HEK293 (cell line): ENCODE results near the gene KLHDC8B.

Experiments used
- EGR2 ChIP-seq: fragments of 450-650 bp; formaldehyde crosslinking; IDR thresholded peaks from 2 replicates; pipeline ENCODE4 v1.5.1; 2016; ENCODE audit warnings: low read depth, missing biosample characterization, missing genetic modification characterization
- YY1 ChIP-seq: fragments of 450-650 bp; formaldehyde crosslinking; IDR thresholded peaks from 2 replicates; pipeline ENCODE4 v1.5.1; 2018; ENCODE audit warnings: missing biosample characterization, missing genetic modification characterization
- ZBTB7A ChIP-seq: fragments of 450-650 bp; formaldehyde crosslinking; IDR thresholded peaks from 2 replicates; pipeline ENCODE4 v1.5.1; 2016; ENCODE audit warnings: low read depth, missing biosample characterization, missing genetic modification characterization
- ZNF274 ChIP-seq, 2 experiments: fragments of 200-500 bp in 1 of 2; fragments of 450-650 bp in 1 of 2; sonication (Bioruptor generic) in 1 of 2; formaldehyde crosslinking in 1 of 2; IDR thresholded peaks; 2 replicates each; pipeline versions ENCODE4 v1.5.1 to v1.6.1; 2014 to 2016; ENCODE audit warnings: borderline replicate concordance in 1 of 2, inconsistent platforms in 1 of 2, low read length in 1 of 2, missing biosample characterization in 1 of 2, missing genetic modification characterization in 1 of 2
- ZNF521 ChIP-seq: fragments of 450-650 bp; formaldehyde crosslinking; IDR thresholded peaks from 2 replicates; pipeline ENCODE4 v1.5.1; 2017; ENCODE audit warnings: missing biosample characterization, mild to moderate bottlenecking, missing genetic modification characterization
- ZNF629 ChIP-seq: fragments of 450-650 bp; formaldehyde crosslinking; IDR thresholded peaks from 2 replicates; pipeline ENCODE4 v1.5.1; 2017; ENCODE audit warnings: missing biosample characterization, missing genetic modification characterization
- ZNF660 ChIP-seq: fragments of 450-650 bp; IDR thresholded peaks from 2 replicates; pipeline ENCODE4 v1.5.1; 2018; ENCODE audit warnings: missing biosample characterization, mild to moderate bottlenecking, missing genetic modification characterization
- ZNF670 ChIP-seq: fragments of 450-650 bp; formaldehyde crosslinking; IDR thresholded peaks from 2 replicates; pipeline ENCODE4 v1.5.1; 2016; ENCODE audit warnings: missing biosample characterization, missing genetic modification characterization, low read depth
- ZNF76 ChIP-seq: fragments of 450-650 bp; formaldehyde crosslinking; IDR thresholded peaks from 2 replicates; pipeline ENCODE4; 2016; ENCODE audit warnings: low read depth, missing biosample characterization, missing genetic modification characterization, borderline replicate concordance
- ZNF785 ChIP-seq: fragments of 450-650 bp; formaldehyde crosslinking; IDR thresholded peaks from 2 replicates; pipeline ENCODE4 v1.5.1; 2016; ENCODE audit warnings: missing biosample characterization, missing genetic modification characterization
- ZSCAN16 ChIP-seq: fragments of 450-650 bp; formaldehyde crosslinking; IDR thresholded peaks from 2 replicates; pipeline ENCODE4 v1.5.1; 2016; ENCODE audit warnings: missing biosample characterization, missing genetic modification characterization
- TF ChIP-seq, protein P1 (sequence below): fragments of 450-650 bp; formaldehyde crosslinking; IDR thresholded peaks from 2 replicates; pipeline ENCODE4 v1.5.1; 2016; ENCODE audit warnings: missing biosample characterization, missing genetic modification characterization

DNA sequence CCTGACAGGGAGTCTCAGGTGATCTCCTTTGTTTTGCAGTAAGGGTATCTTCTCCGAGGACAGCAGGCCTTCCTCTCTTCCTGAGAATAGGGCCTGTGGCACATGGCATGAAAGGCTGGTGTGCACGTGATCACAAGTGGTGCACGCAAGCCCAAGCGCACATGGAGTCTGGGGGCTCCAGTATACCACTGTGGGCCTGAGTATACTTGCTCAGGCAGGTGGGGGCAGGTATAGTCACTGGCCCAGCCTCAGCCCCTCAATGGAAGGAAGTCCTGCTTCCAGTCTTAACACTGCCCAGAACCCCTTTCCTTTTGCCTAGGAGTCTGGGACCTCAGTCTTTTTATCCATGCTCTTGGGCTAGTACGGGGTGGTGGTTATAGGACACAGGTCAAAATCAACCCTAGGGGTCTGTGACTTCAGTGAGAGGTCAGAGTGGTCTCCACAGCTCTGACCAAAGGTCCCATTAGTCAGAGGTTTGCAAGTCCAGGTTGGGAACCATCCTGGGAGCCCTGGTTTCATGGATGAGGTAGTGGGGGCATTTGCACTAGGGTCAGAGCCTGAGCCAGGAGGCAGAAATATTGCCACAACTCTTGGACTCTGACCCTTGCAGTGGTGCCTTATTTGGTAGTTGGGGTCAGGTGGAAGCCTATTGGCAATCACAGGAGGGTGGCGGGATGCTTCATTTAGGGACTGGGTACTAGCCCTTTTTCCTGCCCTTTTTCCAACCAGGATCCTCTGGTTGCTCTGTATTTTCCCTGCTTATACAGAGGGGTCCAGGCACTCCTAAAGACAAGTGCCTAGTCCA is 4.4 kb upstream of the KLHDC8B start:
- no peak for TF ChIP-seq ZNF521 (tag by site-specific recombination)
- no peak for TF ChIP-seq ZSCAN16 (tag by site-specific recombination)
- TF ChIP-seq, protein P1, sequence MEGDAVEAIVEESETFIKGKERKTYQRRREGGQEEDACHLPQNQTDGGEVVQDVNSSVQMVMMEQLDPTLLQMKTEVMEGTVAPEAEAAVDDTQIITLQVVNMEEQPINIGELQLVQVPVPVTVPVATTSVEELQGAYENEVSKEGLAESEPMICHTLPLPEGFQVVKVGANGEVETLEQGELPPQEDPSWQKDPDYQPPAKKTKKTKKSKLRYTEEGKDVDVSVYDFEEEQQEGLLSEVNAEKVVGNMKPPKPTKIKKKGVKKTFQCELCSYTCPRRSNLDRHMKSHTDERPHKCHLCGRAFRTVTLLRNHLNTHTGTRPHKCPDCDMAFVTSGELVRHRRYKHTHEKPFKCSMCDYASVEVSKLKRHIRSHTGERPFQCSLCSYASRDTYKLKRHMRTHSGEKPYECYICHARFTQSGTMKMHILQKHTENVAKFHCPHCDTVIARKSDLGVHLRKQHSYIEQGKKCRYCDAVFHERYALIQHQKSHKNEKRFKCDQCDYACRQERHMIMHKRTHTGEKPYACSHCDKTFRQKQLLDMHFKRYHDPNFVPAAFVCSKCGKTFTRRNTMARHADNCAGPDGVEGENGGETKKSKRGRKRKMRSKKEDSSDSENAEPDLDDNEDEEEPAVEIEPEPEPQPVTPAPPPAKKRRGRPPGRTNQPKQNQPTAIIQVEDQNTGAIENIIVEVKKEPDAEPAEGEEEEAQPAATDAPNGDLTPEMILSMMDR (tag by site-specific recombination) = no peak
- TF ChIP-seq ZNF274 (IDR thresholded peaks at IDR 0.05; ENCODE audit: low read length) = no peak
- TF ChIP-seq ZNF274 (tag by site-specific recombination; IDR thresholded peaks at IDR 0.05; ENCODE audit: borderline replicate concordance) = no peak
- TF ChIP-seq ZNF660 = no peak
- TF ChIP-seq YY1 (tag by site-specific recombination) = no peak
- no peak for TF ChIP-seq ZNF629 (tag by site-specific recombination)
- TF ChIP-seq ZNF785 (tag by site-specific recombination) = no peak
- no peak for TF ChIP-seq EGR2 (tag by site-specific recombination)
- no peak for TF ChIP-seq ZNF670
- no peak for TF ChIP-seq ZNF76 (tag by site-specific recombination)
- no peak for TF ChIP-seq ZBTB7A
